SK-N-MC (cell line): Measurements from ENCODE around the gene MT1H.

ENCODE experiments used
- EZH2 ChIP-seq: fragments of 200-600 bp; sonication (generic); IDR thresholded peaks from one replicate; pipeline ENCODE4 v1.6.1; 2017; ENCODE audit warnings: antibody characterized with exemption
- POLR2AphosphoS5 ChIP-seq: IDR thresholded peaks from 2 replicates; pipeline ENCODE4 v1.6.1; 2012; ENCODE audit warnings: mild to moderate bottlenecking, low read depth, low read length, borderline replicate concordance

DNA sequence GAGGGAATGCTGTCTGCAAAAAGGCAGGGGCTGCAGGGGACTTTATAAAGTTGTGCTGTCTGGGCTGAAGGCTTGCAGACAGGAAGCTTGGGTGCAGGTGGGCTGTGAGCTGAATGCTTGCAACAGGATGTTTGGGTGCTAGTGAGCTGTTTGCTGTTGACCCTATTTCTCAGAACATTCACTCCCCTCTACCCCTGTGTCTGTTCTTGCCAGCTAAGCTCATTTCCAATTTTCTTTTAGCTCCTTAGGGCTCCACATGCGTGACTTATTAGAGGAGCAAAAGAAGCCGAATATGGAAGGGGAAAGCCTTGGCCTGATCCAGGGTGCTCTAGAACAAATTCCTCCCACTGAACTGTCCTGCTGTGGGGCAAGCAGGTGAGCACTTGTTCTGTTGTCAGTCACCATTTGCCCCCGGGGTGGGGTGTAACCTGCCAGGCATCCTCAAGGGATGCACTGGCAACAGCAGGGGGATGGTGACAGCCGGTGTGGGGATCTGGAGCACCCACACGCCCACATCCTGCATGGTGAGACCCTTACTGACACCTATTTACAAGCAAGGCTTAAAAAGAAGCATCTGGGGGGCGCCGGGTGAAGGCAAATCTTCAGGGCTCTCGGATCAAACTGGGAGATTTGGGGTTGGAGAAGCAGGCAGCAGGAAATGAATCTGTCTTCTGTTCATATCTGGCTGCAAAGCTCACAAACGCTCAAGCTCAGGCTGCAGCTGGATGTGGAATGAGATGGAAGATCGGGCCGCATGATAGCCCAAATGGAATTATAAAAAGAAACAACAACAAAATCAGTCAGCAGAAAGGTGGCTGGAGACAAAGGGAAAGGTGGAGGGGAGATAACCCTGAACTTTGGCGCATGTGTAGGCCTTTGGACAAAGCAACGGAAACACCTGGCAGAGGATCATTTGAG lies 39.2 kb downstream of the MT1H start:
- TF ChIP-seq EZH2 (no peak), POLR2AphosphoS5 (no peak)
